Tibial artery (tissue), 4 donors: Measurements from ENCODE around the gene RAB27A.

Source experiments
- DNase-seq, 2 donors: peaks; one replicate each; pipeline ENCODE4 v3.0.0-alpha.2; 2019
- H3K27ac ChIP-seq, 2 donors: fragments of 200-600 bp; sonication (generic) in 1 of 2; 1 replicate in 1 of 2; 2 replicates in 1 of 2; pipeline ENCODE4 v1.5.1; 2018 to 2019; ENCODE audit warnings: mild to moderate bottlenecking in 1 of 2
- H3K27me3 ChIP-seq, 2 donors: fragments of 200-600 bp; sonication (generic) in 1 of 2; one replicate each; pipeline versions ENCODE4 v1.5.1 to v1.6.0; 2016 to 2019
- H3K36me3 ChIP-seq, 3 donors: fragments of 200-600 bp; sonication (generic) in 2 of 3; one replicate each; pipeline ENCODE4 v1.5.1; 2016 to 2019; ENCODE audit warnings: mild to moderate bottlenecking in 2 of 3
- H3K4me1 ChIP-seq, 4 donors: fragments of 200-600 bp; sonication (generic) in 2 of 4; 1 replicate in 3 of 4; 2 replicates in 1 of 4; pipeline ENCODE4 v1.5.1; 2016 to 2019
- H3K4me3 ChIP-seq, 2 donors: fragments of 200-600 bp; sonication (generic) in 1 of 2; 1 replicate in 1 of 2; 2 replicates in 1 of 2; pipeline ENCODE4 v1.5.1; 2018 to 2019; ENCODE audit warnings: mild to moderate bottlenecking in 2 of 2
- H3K9me3 ChIP-seq, 3 donors: fragments of 200-600 bp; sonication (generic) in 1 of 3; one replicate each; pipeline ENCODE4 v1.5.1; 2016 to 2019
- intact Hi-C: fragments of 100-400 bp; cut with DNase I; formaldehyde crosslinking; loops from one replicate; pipeline ENCODE4 v1.15.0; 2023; ENCODE audit warnings: low total_unique reads
- TF ChIP-seq, protein P1 (sequence below), 2 experiments: fragments of 200-600 bp in 1 of 2; fragments of 450-650 bp in 1 of 2; IDR thresholded peaks; one replicate each; pipeline ENCODE4 v1.5.1; 2017 to 2019; ENCODE audit warnings: antibody characterized with exemption in 2 of 2, mild to moderate bottlenecking in 1 of 2, moderate library complexity in 1 of 2

Gene RAB27A

DNA sequence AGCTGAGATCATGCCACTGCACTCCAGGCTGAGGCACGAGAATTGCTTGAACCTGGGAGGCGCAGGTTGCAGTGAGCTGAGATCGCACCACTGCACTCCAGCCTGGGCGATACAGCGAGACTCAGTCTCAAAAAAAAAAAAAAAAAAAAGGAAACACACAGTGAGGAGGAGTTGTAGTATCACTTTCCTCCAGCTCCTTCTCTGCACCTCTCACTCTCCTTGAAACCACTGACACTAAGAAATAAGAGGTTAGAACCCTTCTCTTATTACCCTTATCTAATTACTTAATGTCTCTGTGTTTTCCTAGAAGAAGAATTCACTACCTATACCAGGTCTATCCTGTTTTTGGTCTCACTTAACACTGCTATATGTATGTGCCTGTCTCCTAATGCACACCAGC is 31.7 kb downstream of the RAB27A start:
- Histone ChIP-seq H3K27ac (no peak overlapping the region), H3K4me1 (peaks cover 0 to 30% (median 5%) of the 10 kb centered on the region in 4 donors), H3K27me3 (no peaks in the 10 kb centered on the region), H3K9me3 (no peaks in the 10 kb centered on the region), H3K36me3 (no peaks in the 10 kb centered on the region), H3K4me3 (no peak overlapping the region)
- intact Hi-C loops, result no loop called here
- TF ChIP-seq, protein P1, sequence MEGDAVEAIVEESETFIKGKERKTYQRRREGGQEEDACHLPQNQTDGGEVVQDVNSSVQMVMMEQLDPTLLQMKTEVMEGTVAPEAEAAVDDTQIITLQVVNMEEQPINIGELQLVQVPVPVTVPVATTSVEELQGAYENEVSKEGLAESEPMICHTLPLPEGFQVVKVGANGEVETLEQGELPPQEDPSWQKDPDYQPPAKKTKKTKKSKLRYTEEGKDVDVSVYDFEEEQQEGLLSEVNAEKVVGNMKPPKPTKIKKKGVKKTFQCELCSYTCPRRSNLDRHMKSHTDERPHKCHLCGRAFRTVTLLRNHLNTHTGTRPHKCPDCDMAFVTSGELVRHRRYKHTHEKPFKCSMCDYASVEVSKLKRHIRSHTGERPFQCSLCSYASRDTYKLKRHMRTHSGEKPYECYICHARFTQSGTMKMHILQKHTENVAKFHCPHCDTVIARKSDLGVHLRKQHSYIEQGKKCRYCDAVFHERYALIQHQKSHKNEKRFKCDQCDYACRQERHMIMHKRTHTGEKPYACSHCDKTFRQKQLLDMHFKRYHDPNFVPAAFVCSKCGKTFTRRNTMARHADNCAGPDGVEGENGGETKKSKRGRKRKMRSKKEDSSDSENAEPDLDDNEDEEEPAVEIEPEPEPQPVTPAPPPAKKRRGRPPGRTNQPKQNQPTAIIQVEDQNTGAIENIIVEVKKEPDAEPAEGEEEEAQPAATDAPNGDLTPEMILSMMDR (IDR thresholded peaks at IDR 0.05), result no peak
- no peak for DNase-seq

DNA sequence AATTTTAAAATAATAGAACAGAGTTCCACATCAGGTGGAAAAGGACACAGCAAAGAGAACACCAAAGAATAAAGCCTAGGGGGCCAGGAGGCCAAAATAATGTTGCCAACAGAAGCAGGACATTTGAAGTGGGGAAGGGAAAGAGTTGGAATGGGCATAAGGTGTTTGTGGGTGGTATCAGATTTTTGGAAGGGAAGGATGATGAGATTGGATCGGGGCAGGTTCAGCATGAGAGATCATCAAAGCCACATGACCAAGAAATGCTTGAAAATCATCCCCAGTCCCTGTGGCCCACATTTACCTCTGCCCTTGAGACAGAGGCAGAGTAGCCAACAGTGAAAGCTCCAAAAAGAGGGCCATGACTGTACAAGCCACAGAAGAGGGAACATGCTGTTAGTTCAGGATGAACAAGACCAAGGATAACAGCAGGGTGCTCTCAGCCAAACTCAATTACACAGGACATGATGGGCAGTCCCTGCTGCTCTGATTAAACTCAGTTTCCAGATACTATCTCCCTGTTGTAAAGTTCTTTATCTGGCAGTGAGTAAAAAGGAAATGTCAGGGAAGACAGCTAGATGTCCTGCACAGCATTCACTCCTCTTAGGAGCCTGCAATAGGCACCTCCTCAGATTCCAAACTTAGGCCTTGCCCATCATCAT is 32.5 kb downstream of the RAB27A start:
- TF ChIP-seq, protein P1 (IDR thresholded peaks at IDR 0.05), result no peak

DNA sequence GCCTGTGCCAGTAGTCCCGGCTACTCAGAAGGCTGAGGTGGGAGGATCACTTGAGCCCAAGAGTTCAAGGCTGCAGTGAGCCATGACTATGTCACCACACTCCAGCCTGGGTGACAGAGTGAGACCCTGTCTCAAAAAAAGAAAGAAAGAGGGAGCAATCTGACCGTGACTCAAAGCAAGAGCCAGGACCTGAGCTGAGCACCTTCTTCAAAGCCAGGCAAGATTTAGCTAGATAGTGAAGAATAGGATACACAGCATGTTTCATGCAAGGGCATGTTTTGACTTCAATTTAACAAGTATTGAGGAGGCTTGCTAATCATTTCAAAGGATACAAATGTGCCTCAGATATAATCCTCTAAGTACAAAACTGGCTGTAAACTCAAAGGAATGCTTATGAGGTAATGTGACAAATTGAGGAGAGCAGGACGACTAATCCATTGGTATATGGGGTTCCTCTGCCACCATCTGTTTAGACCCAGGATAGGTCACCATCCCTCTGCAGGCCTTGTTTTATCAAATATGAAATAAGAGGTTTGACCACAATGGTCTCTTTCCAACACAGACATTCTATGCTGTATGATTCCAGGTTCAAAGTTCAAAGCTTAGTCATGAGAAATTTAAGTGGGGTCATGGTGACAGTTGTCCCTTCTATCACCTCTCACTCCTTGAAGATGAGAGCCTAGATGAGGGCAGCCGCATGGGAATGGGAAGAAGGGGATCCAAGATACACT is 33.2 kb downstream of the RAB27A start:
- intact Hi-C loops, result no loop called here
- H3K27me3 ChIP-seq, result no peaks in the 10 kb centered on the region
- H3K9me3 ChIP-seq, result no peaks in the 10 kb centered on the region
- no peak overlapping the region for H3K4me3 ChIP-seq
- H3K36me3 ChIP-seq, result no peaks in the 10 kb centered on the region
- H3K4me1 ChIP-seq, result peaks cover 0 to 33% (median 7%) of the 10 kb centered on the region in 4 donors
- TF ChIP-seq, protein P1 (IDR thresholded peaks at IDR 0.05), result no peak
- H3K27ac ChIP-seq, result no peak overlapping the region
- DNase-seq, result no peak

More for the DNA sequence above, 32.5 kb downstream of the RAB27A start:
- intact Hi-C loops, result no loop called here
- Histone ChIP-seq H3K27me3 (no peaks in the 10 kb centered on the region), H3K9me3 (no peaks in the 10 kb centered on the region), H3K4me1 (peaks cover 0 to 33% (median 7%) of the 10 kb centered on the region in 4 donors), H3K4me3 (no peak overlapping the region), H3K27ac (no peak overlapping the region), H3K36me3 (no peaks in the 10 kb centered on the region)
- DNase-seq, result no peak

DNA sequence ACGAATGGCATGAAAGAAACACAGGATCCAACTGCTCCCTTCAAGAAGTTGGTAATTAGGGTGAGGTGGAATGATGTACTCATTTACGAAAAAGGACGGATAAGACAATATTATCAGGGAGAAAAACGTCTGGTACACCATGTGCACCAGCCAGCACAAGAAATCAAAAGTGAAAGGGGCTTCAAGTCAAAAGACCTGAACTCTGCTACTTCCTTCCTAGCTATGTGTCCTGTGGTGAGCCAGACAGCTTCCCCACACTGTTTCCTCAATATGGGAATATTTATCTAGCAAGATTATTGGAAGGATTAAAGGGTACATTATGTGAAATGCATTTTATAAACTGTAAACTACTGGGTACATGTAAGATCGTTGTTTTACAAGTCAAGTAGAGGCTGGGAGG is 33.9 kb downstream of the RAB27A start:
- no peak overlapping the region for H3K27ac ChIP-seq
- no peak overlapping the region for H3K4me3 ChIP-seq
- no peaks in the 10 kb centered on the region for H3K9me3 ChIP-seq
- no peak for DNase-seq
- peaks cover 0 to 33% (median 7%) of the 10 kb centered on the region in 4 donors for H3K4me1 ChIP-seq
- TF ChIP-seq, protein P1 (IDR thresholded peaks at IDR 0.05), result no peak
- intact Hi-C loops, result no loop called here
- no peaks in the 10 kb centered on the region for H3K36me3 ChIP-seq
- H3K27me3 ChIP-seq, result no peaks in the 10 kb centered on the region

DNA sequence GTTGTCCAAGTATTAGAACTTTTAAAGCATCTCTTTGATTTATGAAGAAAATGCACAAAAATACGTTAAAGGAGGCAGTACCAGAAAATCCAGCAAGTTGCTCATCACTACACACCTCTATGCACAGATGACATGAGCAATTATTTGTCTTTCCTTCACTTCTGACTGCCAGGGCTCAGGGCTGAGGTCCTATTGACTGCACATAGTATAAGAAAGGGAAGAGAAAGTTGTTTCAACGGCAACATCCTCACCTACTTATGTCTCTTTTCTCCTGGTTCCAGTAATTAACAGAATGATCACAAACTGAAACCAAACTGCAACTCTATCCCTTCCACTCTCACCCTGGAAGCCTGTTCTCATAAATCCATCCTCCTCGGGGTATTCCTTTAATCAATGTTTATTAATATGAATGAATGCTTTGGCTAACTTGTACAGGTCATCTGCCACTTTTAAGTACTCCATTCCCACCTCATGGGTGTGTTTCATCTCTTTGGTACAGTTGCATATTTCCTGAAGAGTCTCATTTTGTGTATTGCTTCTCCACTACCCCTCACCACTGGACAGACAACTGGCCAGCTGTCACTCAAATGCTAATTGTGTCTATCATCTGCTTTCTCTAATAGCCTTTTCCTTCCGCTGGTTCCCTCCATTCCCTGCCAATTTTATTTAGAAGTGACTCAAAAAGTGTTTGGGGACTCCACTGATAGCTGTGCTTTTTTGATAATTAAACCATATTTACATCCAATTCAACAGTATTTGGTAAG is 34.5 kb downstream of the RAB27A start:
- TF ChIP-seq, protein P1 (IDR thresholded peaks at IDR 0.05), result no peak
- H3K4me3 ChIP-seq, result no peak overlapping the region
- no peaks in the 10 kb centered on the region for H3K36me3 ChIP-seq
- no peak overlapping the region for H3K27ac ChIP-seq
- peaks cover 0 to 33% (median 7%) of the 10 kb centered on the region in 4 donors for H3K4me1 ChIP-seq
- no peak for DNase-seq
- H3K27me3 ChIP-seq, result no peaks in the 10 kb centered on the region
- intact Hi-C loops, result no loop called here
- no peaks in the 10 kb centered on the region for H3K9me3 ChIP-seq
